Measurements from ENCODE around the gene OR3A1.
"Not testable (repeated sequence)": the region's sequence is repeated elsewhere in the genome, so short reads cannot be mapped to it uniquely, and the experiment has no call there.

OR3A1 gene

DNA sequence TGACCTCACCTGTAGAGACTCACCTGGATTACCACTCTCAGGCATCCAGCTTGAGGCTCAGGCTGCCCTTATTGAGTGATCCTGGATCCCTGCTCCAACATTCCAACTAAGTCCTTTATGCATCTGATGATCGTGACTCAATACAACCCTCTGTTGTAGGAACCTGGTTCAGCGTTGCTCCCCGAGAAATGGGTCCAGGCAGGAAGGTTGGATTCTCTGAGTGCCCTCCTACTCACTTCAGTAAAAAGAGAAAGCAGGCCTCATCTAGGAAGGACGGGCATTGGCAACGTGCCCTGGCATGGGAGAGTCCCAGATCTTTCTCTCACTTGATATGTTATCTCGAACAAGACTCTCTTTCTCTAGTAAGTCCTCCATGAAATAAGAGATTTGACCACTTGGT lies at the start of gene OR3A1:
OR3A1 (minus strand) TSS at position 101 of the 400 bp plus-strand sequence. CDS start 5,778 bp downstream, outside the sequence.
- no peak for DNase-seq

GRCh38 chr17:3342782-3343181 lies 44.6 kb upstream of the OR3A1 start:
- not testable (repeated sequence) for DNase-seq

DNA sequence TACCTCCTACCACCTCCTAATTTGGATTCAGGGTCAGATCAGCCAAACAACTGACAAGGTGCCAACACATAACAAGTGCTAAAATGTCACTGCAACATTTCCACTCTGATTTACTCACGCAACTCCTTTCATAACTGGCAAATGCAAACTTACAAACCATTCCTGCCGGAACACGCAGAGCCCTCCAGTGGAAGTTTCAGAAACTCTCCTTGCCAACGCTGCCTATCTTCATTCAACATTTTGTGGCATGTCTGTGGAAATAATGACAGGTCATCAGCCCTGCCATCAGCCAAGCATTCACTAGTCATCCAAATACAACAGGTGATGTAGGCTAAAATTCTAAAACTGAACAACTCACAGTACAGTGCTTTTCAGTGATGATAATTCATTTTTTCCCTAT lies 37.7 kb upstream of the OR3A1 start:
- peak; percentile 3 for DNase-seq

DNA sequence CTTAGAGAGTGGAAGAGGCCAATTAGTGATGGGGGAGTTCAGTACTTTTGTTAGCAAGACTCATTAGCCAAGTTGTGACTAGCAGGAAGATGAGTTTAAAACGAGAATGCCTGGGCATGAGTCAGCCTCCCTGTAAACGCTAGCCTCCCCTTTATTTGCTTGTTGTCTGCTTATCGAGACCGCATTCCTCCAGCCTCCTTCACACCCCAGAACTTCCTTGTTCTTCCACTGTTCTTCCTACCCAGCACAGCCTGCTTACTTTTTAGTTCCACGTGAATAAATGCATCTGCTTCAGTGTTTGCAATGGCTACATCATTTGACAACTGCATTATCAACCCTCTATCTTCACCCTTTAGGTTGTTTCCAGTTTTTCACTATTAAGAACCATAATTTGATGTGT lies 20.2 kb upstream of the OR3A1 start:
- peak; percentile 10 for DNase-seq

DNA sequence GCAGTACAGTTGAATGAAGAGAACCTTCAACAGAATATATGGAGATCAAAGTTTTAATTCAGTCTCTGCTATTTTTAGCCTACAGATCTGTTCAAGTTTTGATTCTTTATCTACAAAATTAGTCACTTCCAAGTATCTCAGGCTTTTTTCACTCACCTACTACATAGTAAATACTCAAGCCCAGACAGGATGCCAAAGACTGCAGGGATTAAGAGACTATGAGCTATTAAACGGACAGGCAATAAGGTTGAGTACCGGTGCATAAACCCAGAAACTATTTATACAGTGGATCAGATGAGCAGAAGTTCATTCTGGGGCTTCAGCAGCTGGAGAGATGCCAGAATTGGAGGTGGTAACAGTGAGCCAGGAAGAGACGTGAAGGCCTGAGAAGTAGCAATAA lies 18.7 kb upstream of the OR3A1 start:
- DNase-seq = no peak

DNA sequence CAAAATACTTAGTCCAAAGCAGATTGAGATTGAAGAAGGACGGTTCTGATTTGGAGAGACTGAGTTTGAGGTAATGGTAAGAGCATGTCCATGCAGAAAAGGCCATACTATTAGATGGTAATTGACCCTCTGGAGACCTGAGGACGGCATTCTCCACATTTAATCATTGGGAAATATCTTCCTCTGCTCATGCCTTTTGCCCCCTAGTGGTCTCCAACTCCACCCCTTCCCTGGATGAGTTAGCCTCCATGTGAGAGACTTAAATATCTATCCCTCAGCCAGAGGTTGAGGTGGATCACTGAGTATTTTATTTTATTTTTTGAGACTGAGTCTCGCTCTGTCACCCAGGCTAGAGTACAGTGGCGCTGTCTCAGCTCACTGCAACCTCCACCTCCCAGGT lies 10.4 kb upstream of the OR3A1 start:
- no peak for DNase-seq

GRCh38 chr17:3295632-3296031 lies 2.5 kb downstream of the OR3A1 start:
- no peak for DNase-seq

- not testable (repeated sequence) for DNase-seq
Measured at GRCh38 chr17:3293548-3293947, 4.6 kb downstream of the OR3A1 start.

- DNase-seq = no peak
Measured at GRCh38 chr17:3282901-3283300, 15.3 kb downstream of the OR3A1 start.

DNA sequence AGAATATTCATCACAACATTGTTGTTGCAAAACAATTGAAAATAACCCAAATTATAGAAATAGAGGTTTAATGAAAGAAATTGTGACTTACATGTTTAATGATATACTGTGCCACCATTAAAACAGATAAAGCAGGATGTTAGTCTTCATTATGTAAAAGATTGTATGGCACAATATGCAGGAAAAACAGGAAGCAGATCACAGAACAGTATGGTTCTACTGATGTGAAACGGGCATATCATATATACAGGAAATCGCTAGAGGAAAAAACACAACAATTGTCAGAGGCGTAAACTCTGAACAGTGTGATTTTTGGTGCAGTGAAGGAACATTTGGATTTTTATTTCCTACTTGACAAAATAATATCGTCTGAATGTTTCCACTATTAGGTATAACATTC lies 22.0 kb downstream of the OR3A1 start:
- no peak for DNase-seq

GRCh38 chr17:3271072-3271848 lies 26.9 kb downstream of the OR3A1 start:
- no peak for DNase-seq

DNA sequence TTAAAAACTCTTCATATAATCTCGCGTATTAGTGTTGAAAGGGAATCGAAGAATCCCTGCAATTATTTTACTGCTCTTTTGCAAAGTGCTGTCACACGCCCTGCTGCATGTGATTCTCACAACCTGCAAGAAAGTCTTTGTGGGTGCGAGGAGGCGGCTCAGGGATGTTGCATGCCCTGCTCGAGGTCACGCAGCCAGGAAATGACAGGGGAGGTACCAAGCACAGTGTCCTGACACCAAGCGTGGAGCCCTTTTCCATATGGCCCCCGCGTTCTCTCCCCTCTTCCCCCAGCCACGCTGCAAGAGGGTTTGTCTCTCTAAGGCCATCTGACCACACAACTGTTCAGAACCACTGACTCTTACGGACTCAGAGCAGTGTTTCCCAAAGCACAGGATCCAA lies 37.6 kb downstream of the OR3A1 start:
- no peak for DNase-seq

DNA sequence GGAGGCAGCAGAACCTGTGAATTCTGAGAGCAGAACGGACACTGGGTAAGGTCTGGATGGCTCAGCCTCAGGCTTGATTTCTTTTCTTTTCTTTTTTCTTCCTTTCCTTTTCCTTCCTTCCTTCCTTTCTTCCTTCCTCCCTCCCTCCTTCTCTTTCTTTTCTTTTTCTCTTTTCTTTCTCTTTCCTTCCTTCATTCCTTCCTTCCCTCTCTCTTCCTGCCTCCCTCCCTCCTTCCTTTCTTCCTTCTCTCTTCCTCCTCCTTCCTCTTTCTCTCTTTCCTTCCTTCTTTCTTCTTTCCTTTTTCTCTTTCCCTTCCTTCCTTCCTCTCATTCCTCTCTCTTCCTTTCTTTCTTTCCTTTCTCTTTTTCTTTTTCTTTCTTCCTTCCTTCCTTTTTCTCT lies 38.0 kb downstream of the OR3A1 start:
- no peak for DNase-seq

GRCh38 chr17:3256575-3256974 lies 41.6 kb downstream of the OR3A1 start:
- DNase-seq = no peak

DNA sequence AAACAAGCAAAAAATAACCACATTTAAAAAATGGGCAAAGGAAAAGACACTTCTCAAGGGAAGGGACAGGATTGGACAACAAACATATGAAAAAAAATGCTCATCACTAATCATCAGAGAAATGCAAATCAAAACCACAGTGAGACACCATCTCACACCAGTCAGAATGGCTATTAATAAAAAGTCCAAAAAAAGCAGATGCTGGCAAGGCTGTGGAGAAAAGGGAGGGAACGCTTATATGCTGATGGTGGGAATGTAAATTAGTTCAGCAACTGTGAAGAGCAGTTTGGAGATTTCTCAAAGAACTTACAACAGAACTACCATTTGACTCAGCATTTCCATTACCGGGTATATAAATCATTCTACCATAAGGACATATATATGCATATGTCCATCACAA lies 49.1 kb downstream of the OR3A1 start:
- not testable (repeated sequence) for DNase-seq

GRCh38 chr17:3244841-3245240 lies 53.3 kb downstream of the OR3A1 start:
- DNase-seq = not testable (repeated sequence)

GRCh38 chr17:3241044-3241443 lies 57.1 kb downstream of the OR3A1 start:
- DNase-seq = not testable (repeated sequence)

Data from eye (tissue), 1 donor.